Measurements from ENCODE around the gene SLC29A1.

DNA sequence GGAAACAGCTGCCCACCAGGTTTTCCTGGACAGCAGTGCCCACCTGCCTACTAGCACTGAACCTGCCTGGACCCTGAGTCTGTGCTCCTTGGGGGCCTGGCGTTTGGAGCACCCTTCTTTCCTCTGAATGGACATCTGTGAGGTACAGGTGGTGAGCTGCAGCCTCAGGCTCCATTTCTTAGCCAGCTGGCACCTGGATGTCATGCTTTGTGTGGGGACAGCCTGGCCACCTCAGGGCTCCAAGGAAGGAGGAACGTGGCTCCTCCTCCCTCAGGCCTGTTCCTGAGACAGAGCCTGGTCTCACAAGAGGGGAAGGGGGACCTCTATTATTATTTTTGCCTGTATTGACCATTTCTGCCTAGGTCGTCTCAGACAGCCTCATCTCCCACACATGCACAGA is 54.9 kb downstream of the SLC29A1 start:
- TF ChIP-seq POLR2A (IDR thresholded peaks at IDR 0.05), result no peak
- TF ChIP-seq CTCF (IDR thresholded peaks at IDR 0.05), result no peak

Measured in breast epithelium (tissue), 3 donors.